CD4-positive, alpha-beta T cell treated with Interleukin-15 for 4 hours (primary cell): ENCODE data around the gene CNTN5.

Source experiments
- DNase-seq: peaks from one replicate; pipeline ENCODE4 v3.0.0-alpha.2; 2020; ENCODE audit warnings: low spot score

The CNTN5 gene

GRCh38 chr11:100329352-100329751, 1308.6 kb downstream of the CNTN5 start:
- DNase-seq = no peak

- DNase-seq = no peak
Measured at GRCh38 chr11:100336873-100337272, 1316.1 kb downstream of the CNTN5 start.

- no peak for DNase-seq
Measured at GRCh38 chr11:100338144-100338840, 1317.5 kb downstream of the CNTN5 start.

- no peak for DNase-seq
Measured at GRCh38 chr11:100340466-100341319, 1319.9 kb downstream of the CNTN5 start.

GRCh38 chr11:100353083-100353482, 1332.3 kb downstream of the CNTN5 start:
- DNase-seq = no peak

GRCh38 chr11:100354736-100355135, 1334.0 kb downstream of the CNTN5 start:
- no peak for DNase-seq

GRCh38 chr11:100356035-100356434, 1335.3 kb downstream of the CNTN5 start:
- no peak for DNase-seq

GRCh38 chr11:100359281-100359680, 1338.5 kb downstream of the CNTN5 start:
- DNase-seq = no peak

GRCh38 chr11:100367892-100368291, 1347.1 kb downstream of the CNTN5 start:
- DNase-seq = no peak

GRCh38 chr11:100383357-100383865, 1362.7 kb downstream of the CNTN5 start:
- no peak for DNase-seq

GRCh38 chr11:100396266-100396665, 1375.5 kb downstream of the CNTN5 start:
- DNase-seq = no peak

- DNase-seq = no peak
Measured at GRCh38 chr11:100397401-100397800, 1376.7 kb downstream of the CNTN5 start.

- no peak for DNase-seq
Measured at GRCh38 chr11:100403816-100404215, 1383.1 kb downstream of the CNTN5 start.

- DNase-seq = no peak
Measured at GRCh38 chr11:100404907-100405306, 1384.2 kb downstream of the CNTN5 start.
